Measurements from ENCODE around the gene MEX3C. TPM values are rescaled to one million over a fixed set of nuclear protein-coding genes. Genes with fewer than 3 reads are reported as not detected.

Gene MEX3C
- total RNA-seq, 2 donors from 2014 or later, result 18.8 to 27.4 TPM

- intact Hi-C loops (cut with DNase I), result no loop called here
Observed at GRCh38 chr18:51163543-51163942, 33.9 kb downstream of the MEX3C start.

GRCh38 chr18:51162617-51163016 is 34.9 kb downstream of the MEX3C start:
- intact Hi-C loops (cut with DNase I), result no loop called here
- no peak for DNase-seq (ENCODE audit: low spot score)

More at GRCh38 chr18:51163543-51163942, 33.9 kb downstream of the MEX3C start:
- no peak for DNase-seq (ENCODE audit: low spot score)

DNA sequence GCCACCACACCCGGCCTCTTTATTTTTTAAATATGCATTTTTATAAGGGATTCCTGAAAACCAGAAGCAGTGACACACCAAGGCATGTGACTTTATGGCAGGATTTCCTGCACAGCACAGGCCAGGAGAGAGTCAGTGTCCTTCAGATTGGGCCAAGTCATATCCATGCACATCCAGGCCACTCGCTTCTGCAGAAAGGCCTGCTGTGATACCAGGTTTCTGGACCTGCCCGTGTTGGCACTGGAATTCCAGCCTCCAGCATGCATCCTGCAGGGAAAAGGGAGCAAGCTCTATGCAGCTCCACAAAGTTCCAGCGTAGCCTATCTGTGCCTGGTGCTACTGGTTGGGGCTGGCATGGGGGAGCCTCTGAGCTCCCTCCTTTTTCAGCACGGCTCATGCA is 36.8 kb downstream of the MEX3C start:
- DNase-seq (ENCODE audit: low spot score), result no peak
- intact Hi-C loops (cut with DNase I), result no loop called here

DNA sequence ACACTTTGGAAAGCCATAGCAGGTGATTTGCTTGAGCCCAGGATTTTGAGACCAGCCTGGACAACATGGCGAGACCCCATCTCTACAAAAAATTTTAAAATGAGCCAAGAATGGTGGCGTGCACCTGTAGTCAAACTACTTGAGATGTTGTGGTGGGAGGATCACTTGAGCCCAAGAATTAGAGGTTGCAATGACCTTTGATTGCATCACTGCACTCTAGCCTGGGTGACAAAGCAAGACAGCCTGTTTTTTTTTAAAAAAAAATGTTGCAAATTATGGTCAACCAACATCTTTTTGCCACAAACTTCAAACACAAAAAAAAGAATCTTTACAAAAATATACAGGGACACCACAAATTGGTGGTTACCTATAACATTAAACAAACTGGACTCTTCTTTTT is 40.3 kb downstream of the MEX3C start:
- DNase-seq (ENCODE audit: low spot score), result no peak
- intact Hi-C loops (cut with DNase I), result no loop called here

DNA sequence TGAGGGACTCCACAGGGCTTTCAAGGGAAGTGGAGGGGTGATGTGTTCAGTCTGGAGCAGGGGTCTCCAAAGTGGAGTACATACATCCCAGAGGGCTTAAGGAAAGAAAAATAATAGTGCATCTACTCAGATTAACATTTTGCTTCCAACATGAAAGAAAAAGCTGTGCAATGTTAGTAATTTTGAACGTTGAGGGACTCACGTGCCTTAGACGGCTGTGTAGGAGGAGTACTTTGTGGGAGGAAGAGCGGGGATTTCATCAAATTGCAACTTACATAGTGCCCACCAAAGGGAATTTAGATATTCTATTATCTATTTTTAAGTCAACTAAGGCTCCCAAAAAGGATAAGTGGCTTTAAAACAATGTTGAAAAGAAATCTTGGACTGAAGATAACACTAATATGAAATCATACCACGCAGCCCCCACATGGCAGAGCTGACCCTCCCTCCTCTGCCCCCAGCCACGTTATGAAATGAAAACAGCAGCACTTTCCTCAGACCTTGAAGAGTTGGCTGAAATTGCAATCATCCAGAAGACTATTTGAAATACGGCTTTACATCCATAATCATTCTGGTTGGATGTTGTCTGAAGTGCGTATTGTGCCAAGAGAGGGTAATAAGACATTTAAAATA is 42.9 kb downstream of the MEX3C start:
- no peak for DNase-seq (ENCODE audit: low spot score)
- intact Hi-C loops (cut with DNase I), result no loop called here

DNA sequence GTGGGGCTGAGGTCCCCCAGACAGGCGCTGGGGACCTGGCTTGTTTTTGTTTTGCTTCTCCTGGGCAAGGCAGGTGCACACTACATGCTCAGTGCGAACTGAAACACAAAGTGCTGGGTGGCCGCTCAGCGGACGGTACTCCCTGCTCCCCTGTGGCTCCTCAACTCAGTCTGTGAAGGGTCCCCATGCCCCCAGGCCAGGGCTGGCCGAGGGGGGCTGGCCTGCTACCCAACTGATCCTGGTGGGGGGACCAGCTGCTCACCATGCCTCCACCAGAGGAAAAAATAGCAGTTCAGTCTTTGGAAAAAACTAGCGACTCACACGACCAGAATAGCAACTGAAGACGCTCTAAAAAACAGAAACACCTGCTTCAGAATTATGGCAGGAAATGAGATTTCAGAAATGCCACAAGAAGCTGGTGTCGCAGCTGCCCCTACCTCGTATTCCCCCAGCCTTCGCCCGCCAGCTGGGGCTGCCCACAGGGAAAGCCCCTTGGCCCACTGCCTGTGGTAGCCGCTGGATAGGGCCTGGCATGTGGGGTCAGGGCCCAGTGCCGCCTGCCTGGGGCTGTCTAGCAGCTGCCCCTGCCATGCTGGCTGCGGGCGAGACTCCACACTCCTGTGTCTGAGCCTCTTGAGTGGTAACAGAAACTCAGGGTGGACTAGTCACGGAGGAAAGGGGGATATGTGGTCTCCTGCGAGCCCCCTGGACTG is 43.7 kb downstream of the MEX3C start:
- intact Hi-C loops (cut with DNase I), result no loop called here
- DNase-seq (ENCODE audit: low spot score), result no peak

DNA sequence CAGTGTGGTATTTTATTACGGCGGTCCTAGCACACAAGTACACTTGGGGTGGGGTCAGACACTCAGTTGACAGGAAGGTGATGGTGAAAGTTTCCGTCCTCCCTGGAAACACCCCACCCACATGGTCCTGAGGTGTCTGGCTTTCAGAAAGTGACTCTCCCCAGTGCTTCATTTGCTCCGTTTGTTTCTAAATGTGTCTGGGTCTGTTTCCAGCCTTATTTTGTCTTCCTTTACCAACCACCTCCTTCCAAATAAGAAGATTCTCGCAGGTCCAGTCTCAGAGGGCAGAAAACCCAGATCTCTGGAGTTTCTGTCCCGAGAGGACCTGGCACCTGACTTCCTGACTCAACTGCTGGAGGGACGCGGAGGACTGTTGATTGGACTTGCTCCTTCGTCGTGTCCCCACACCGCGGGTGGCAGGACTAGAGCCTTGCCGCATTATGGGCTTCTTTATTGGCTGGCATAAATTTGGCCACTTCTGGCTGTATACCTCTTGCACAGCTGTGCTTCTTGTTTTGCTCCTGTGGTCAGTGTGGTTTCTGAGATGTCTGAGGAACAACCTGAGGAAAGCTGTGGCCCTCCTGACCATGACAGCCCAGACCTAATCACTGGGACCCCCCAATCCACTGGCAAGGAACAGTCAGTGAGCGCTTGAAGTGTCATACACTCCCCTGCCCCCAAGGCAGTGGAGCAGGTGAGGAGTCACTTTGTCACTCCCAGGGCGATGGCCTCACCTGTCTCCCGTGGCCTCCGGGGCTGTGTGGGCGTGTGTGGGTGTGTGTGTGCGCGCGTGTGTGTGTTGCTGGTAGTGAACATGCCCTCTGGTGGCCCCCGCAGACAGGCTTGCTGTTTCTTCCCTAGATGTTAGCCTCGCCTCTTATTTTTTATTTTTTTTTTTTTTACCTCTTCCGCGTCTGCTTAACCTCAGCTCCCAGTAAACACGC is 45.6 kb downstream of the MEX3C start:
- DNase-seq (ENCODE audit: low spot score), result no peak
- intact Hi-C loops (cut with DNase I), result no loop called here

DNA sequence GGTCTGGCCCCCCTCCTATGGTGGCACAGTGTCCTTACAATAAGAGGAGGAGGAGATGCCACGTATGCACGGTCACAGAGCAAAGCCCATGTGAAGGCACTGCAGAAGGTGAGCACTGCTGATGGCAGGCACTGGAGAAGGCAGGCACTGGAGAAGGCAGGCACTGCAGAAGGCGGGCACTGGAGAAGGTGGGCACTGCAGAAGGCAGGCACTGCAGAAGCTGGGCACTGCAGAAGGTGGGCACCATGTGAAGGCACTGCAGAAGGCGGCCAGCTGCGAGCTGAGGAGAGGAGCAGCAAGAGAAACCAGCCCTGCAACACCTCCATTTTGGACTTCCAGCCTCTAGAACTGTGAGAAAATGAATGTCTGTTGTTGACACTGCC is 46.3 kb downstream of the MEX3C start:
- intact Hi-C loops (cut with DNase I), result no loop called here
- no peak for DNase-seq (ENCODE audit: low spot score)

- intact Hi-C loops (cut with DNase I), result no loop called here
- DNase-seq (ENCODE audit: low spot score), result no peak
Observed at GRCh38 chr18:51150113-51150700, 47.3 kb downstream of the MEX3C start.

- intact Hi-C loops (cut with DNase I), result no loop called here
- DNase-seq (ENCODE audit: low spot score), result no peak
Observed at GRCh38 chr18:51149670-51150069, 47.8 kb downstream of the MEX3C start.

DNA sequence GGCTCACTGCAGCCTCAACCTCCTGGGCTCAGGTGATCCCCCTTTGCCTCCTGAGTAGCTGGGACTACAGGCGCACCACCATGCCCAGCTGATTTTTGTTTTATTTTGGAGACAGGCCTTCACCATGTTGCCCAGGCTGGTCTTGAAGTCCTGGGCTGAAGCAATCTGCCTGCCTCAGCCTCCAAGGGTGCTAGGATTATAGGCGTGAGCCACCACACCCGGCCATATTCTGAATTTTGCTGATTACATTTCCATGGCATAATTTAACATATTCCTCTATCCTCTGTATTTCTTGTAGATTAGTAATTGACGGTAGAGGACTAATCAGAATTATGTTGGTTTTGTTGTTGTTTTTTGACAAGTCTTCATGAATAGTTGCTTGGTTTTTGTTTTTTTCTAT is 50.6 kb downstream of the MEX3C start:
- no peak for DNase-seq (ENCODE audit: low spot score)
- intact Hi-C loops (cut with DNase I), result no loop called here

DNA sequence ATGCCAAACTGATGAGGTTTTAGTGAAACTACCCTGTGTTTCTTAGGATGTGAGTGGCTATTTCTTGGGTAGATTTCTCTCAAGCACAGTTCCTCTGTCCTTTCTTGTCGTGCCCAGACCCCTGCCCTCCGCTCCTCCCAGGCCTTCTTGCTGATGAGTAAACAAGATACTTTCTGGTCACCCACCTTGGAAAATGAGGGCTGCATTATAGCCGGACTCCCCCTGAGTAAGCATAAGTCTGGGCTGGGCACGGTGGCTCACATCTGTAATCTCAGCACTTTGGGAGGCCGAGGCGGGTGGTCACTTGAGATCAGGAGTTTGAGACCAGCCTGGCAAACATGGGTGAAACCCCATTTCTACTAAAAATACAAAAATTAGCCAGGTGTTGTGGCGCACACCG is 58.5 kb downstream of the MEX3C start:
- DNase-seq (ENCODE audit: low spot score), result no peak
- intact Hi-C loops (cut with DNase I), result no loop called here

GRCh38 chr18:51137891-51138290 is 59.6 kb downstream of the MEX3C start:
- DNase-seq (ENCODE audit: low spot score), result no peak
- intact Hi-C loops (cut with DNase I), result no loop called here

- no peak for DNase-seq (ENCODE audit: low spot score)
- intact Hi-C loops (cut with DNase I), result no loop called here
Observed at GRCh38 chr18:51137026-51137729, 60.3 kb downstream of the MEX3C start.

DNA sequence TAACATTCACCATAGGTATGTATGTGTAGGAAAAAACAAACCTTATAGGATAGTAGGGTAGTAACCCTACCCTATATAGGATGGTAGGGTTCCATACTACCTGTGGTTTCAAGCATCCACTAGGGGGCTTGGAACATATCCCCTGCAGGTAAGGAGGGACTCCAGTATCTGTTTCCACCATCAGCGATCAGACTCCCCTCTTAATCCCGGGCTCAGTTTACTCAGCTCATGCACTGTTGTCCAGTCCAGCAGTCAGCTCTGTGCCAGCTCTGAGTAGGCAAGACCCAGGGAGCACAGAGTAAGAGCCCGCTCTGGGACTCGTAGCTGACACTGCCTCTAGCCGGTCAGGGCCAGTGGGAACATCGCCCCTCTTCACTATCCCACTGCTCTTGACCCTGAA is 61.7 kb downstream of the MEX3C start:
- DNase-seq (ENCODE audit: low spot score), result no peak
- intact Hi-C loops (cut with DNase I), result no loop called here

GRCh38 chr18:51135364-51135763 is 62.1 kb downstream of the MEX3C start:
- intact Hi-C loops (cut with DNase I), result no loop called here
- DNase-seq (ENCODE audit: low spot score), result no peak

- intact Hi-C loops (cut with DNase I), result no loop called here
- DNase-seq (ENCODE audit: low spot score), result no peak
Observed at GRCh38 chr18:51134721-51135120, 62.8 kb downstream of the MEX3C start.

DNA sequence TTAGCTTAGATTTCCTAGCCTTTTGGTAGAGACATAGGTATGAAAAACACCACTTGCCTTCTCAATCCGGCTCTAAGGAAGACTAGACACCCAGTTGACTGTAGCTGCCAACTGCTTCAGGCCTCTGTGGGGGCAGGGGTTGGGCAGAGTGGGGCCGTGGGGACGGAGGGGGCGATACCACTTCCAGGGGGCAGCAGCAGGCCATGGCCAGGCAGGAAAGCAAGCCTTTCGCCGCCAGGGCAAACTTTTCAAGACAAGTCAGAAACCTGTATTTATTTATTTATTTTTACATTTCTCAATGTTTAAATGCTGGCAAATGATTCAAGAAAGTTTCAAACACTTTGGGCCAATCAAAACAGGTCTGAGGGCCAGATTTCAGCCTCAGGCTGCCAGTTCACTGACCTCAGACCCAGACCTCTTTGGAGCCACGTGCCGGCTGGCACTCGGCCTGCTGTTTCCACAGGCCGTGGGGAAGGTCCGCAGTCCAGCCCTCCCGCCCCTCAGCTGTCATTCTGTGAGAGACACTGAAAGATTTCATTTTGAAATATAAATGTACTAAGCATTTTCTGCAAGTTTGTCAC is 63.8 kb downstream of the MEX3C start:
- no peak for DNase-seq (ENCODE audit: low spot score)
- intact Hi-C loops (cut with DNase I), result no loop called here
